Testis (tissue), 2 donors: Measurements from ENCODE around the gene TAB2.

Experiments used
- POLR2A ChIP-seq: fragments of 450-650 bp; IDR thresholded peaks from one replicate; pipeline ENCODE4 v1.6.1; 2017; ENCODE audit warnings: antibody characterized with exemption, mild to moderate bottlenecking, moderate library complexity
- TF ChIP-seq, protein P1 (sequence below), 3 experiments: fragments of 450-650 bp in 2 of 3; fragments of 200-600 bp in 1 of 3; sonication (generic) in 1 of 3; IDR thresholded peaks; one replicate each; pipeline ENCODE4 v1.5.1; 2016 to 2019; ENCODE audit warnings: antibody characterized with exemption in 3 of 3, mild to moderate bottlenecking in 2 of 3, moderate library complexity in 1 of 3

DNA sequence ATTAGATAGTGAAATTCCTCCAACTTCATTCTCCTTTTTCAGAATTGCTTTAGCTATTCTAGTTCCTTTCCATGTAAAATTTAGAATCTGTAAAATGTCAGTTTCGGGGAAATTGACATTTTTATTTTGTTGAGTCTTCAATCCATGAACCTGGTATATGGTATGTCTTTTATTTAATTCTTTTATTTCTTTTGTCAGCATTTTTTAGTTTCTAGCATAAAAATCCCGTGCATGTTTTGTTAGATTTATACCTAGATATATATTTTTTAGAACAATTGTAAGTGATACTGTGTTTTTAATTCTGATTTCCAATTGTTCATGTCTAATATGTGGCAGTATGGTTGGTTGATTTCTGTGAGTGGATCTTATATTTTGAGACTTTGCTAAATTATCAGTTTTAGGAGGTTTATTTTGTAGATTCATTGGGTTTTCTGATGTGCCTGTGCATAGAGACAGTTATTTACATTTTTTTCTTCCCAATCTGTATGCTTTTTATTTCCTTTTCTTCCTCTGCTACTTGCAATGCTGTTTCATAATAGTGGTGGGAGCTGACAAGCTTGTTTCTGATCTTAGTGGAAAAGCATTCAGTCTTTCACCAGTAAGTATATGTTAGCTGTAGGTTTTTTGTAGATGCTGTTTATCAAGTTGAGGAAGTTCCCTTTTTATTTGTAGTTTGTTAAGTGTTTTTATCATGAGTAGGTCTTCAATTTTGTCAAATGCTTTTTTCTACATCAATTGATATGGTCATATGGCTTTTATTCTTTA lies 13.7 kb downstream of the TAB2 start:
- no peak for TF ChIP-seq POLR2A
- TF ChIP-seq, protein P1, sequence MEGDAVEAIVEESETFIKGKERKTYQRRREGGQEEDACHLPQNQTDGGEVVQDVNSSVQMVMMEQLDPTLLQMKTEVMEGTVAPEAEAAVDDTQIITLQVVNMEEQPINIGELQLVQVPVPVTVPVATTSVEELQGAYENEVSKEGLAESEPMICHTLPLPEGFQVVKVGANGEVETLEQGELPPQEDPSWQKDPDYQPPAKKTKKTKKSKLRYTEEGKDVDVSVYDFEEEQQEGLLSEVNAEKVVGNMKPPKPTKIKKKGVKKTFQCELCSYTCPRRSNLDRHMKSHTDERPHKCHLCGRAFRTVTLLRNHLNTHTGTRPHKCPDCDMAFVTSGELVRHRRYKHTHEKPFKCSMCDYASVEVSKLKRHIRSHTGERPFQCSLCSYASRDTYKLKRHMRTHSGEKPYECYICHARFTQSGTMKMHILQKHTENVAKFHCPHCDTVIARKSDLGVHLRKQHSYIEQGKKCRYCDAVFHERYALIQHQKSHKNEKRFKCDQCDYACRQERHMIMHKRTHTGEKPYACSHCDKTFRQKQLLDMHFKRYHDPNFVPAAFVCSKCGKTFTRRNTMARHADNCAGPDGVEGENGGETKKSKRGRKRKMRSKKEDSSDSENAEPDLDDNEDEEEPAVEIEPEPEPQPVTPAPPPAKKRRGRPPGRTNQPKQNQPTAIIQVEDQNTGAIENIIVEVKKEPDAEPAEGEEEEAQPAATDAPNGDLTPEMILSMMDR (IDR thresholded peaks at IDR 0.05): no peak
